UCSD-AML1 (cell line): Measurements from ENCODE around the gene CD40.

Experiments
- DNase-seq: peaks from one replicate; lab custom pipeline; 2025; ENCODE audit not compliant: unreplicated experiment; lab: John Stamatoyannopoulos, UW

CD40 gene

GRCh38 chr20:46148313-46149208, 30.4 kb downstream of the CD40 start:
- no peak for DNase-seq

GRCh38 chr20:46150943-46151342, 32.8 kb downstream of the CD40 start:
- DNase-seq: no peak

GRCh38 chr20:46151936-46152335, 33.8 kb downstream of the CD40 start:
- DNase-seq: peak; percentile 17

DNA sequence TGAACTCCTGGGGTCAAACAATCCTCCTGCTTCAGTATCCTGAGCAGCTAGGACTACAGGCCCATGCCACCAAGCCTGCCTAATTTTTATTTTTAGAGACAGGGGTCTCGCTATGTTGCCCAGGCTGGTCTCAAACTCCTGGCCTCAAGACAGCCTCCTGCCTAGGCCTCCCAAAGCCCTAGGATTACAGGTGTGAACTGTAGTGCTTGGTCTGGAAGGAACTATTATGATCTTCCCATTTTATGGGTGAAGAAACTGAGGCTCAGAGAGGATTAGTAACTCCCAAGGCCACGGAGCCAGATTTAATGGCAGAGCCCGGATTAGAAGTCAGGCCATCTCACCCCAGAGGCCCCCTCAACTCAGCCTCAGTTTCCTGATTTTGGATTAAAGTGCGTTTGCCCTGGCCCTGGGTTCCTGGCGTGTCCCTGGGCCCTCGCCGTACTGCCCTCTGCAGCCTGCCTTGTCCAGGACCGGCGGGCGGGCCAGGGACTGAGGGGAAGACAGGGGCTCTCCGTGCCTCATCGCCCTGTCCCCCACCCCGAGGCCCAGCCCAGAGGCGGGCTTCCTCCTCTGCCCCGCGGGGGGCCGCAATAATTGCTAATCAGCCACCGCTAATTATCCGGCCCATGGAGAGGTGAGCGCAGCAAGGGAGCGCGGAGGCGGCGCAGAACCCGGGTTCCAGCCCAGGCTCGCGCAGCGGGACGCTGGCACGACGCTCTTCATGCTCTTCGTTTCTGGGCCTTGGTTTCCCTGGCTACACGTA, 34.9 kb downstream of the CD40 start:
- no peak for DNase-seq

- no peak for DNase-seq
Observed at GRCh38 chr20:46154305-46154704, 36.2 kb downstream of the CD40 start.

GRCh38 chr20:46154796-46155195, 36.7 kb downstream of the CD40 start:
- no peak for DNase-seq

- DNase-seq: no peak
Observed at GRCh38 chr20:46156065-46156464, 38.0 kb downstream of the CD40 start.

GRCh38 chr20:46157076-46157592, 39.0 kb downstream of the CD40 start:
- no peak for DNase-seq

- no peak for DNase-seq
Observed at GRCh38 chr20:46157625-46158024, 39.5 kb downstream of the CD40 start.

GRCh38 chr20:46158476-46158987, 40.4 kb downstream of the CD40 start:
- no peak for DNase-seq

DNA sequence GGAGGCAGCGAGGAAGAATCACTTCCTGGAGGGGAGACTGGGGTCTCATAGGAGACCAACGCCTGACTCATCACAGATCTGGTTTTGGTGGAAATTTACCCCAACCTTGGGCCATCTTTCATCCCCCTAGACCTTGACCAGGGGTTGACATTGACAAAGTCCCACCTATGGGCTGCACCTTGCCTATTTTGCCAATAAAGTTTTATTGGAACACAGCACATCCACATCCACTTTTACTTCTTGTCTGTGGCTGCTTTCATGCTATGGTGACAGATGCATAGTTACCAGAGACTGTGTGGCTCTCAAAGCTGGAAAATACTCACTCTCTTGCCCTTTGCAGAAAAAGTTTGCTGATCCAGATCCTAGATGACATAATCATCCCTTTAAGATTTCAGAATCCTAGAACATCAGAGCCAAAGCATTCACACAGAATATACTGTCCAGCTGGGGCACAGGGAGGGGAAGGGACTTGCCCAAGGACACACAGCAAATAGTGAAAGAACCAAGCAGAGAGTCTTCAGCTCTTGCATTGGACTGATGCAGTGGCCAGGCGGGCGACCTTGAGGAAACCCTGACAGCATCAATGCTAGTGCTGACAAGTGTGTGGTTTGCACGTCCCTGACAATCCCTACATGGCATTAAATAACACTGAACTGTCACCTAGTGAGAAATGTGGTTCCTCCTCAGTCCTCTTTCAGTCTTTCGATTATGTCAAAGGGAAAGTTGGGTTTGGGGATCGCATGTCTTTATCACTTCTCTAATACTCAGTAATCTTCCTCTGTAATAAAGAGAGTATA, 41.2 kb downstream of the CD40 start:
- no peak for DNase-seq

DNA sequence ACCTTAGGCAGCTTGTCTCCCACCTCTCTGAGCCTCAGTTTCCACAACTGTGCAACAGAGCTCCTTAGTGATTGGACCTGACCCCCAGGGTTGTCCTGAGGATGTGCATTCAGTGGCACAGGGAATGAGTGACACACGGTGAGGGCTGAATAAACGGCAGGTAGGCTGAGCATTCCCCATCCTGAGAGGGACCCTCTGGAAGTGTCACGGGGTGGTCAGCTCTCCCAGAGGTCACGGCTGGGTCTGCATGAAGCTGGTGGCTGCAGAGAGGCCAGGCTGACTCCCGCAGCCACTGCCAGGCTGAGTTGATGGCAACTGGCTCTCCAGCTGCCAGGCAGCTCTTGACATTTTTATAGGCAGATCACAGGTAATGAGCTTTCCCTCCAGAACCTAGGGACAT, 42.5 kb downstream of the CD40 start:
- DNase-seq: no peak

GRCh38 chr20:46161921-46162320, 43.8 kb downstream of the CD40 start:
- no peak for DNase-seq

- no peak for DNase-seq
Observed at GRCh38 chr20:46164254-46164653, 46.1 kb downstream of the CD40 start.

DNA sequence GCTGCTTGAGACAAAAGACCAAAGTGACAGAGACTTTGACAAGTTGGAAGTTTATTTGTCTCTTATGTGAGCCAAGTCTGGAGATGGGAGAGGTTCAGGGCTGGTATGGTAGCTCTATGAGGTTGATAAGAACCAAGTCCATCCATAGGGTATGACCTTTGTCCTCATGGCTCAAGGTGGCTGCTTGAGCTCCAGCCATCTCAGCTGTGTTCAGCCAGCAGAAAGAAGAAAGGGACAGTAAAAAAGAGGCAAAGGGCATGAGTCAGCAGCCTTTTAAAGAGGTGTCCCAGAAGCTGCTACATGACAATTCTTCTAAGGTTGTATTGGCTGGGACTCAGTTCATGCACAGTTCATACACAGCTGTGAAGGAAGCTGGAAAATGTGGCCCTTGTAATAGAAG, 49.0 kb downstream of the CD40 start:
- no peak for DNase-seq

GRCh38 chr20:46168438-46168837, 50.3 kb downstream of the CD40 start:
- no peak for DNase-seq

DNA sequence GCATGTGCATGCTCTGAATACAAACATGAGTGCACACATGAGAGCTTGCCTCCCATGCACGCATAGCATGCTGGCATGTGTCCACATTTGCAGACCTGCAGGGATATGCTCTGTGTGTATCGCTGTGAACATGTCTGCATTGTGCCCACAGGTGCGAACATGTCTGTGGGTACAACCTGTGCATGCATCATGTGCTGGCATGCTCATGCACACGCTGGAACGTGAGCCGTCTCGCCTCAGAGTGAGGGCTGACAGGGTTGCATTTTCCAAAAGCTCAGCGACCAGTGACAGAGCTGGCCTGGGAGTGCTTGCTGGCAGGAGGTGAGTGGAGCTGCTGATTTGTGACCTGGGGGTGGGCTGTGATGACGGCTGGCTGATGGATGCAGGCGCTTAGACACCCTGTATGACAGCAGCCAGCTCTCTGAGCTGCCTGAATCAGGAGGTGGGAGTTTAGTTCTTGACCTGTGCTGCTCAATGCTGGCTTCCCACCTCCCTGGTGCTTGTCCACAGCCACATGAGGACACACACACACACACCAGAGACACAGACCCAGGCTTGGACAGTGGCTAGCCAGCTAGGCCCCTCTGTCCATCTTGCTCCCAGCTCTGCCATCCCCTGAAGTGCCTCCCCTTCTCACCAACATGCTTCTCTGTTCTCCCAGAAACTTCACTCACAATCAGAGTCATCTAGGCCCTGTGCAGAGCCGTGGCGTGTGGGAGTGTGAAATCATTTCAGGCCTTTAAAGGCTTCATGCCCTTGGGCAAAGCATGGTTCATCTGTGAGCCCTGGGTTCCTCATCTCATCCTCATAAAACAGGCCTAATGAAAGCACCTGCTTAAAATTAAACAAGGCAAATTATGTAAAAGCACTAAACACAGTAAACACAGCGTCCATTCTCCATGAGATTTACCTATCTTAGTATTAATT, 51.4 kb downstream of the CD40 start:
- no peak for DNase-seq

DNA sequence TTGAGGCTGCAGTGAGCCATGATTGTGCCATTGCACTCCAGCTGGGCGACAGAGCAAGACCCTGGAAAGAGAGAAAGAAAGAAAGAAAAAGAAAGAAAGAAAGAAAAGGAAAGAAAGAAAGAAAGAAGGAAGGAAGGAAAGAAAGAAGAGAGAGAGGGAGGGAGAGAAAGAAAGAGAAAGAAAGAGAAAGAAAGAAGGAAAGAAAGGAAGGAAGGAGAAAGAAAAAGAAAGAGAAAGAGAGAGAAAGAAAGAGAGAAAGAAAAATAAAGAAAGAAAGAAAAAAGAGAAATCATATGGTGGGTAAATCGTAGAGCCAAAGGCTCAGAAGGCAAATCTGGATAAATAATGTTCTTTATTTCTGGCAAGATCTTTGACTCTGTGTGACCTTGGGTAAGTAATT, 53.4 kb downstream of the CD40 start:
- DNase-seq: no peak

- peak; percentile 20 for DNase-seq
Observed at GRCh38 chr20:46171909-46172308, 53.8 kb downstream of the CD40 start.

GRCh38 chr20:46172455-46172854, 54.3 kb downstream of the CD40 start:
- no peak for DNase-seq
